Ovary (tissue), 9 donors: ENCODE results near the gene HSDL2. TPM values are rescaled to one million over a fixed set of nuclear protein-coding genes. Genes with fewer than 3 reads are reported as not detected.
"Not testable (repeated sequence)": the region's sequence is repeated elsewhere in the genome, so short reads cannot be mapped to it uniquely, and the experiment has no call there.

ENCODE experiments used
- DNase-seq, 5 donors: peaks; one replicate each; pipeline ENCODE4 v3.0.0-alpha.2; 2019 to 2020
- H3K27ac ChIP-seq, 2 donors: fragments of 200-600 bp; one replicate each; pipeline versions ENCODE4 v1.5.1 to v1.8.0; 2019 to 2022
- H3K27me3 ChIP-seq: fragments of 200-600 bp; one replicate; pipeline ENCODE4 v1.8.0; 2022
- H3K36me3 ChIP-seq: fragments of 200-600 bp; sonication (generic); one replicate; pipeline ENCODE4 v1.5.1; 2019
- H3K4me1 ChIP-seq: one replicate; pipeline ENCODE4 v1.8.1; 2013; ENCODE audit warnings: mild to moderate bottlenecking, moderate library complexity; ENCODE audit not compliant: insufficient read depth
- H3K4me3 ChIP-seq: fragments of 200-600 bp; sonication (generic); one replicate; pipeline ENCODE4 v1.5.1; 2017
- H3K9me3 ChIP-seq, 2 donors: fragments of 200-600 bp in 1 of 2; sonication (generic) in 1 of 2; one replicate each; pipeline versions ENCODE4 v1.5.1 to v1.8.1; 2013 to 2019; ENCODE audit warnings: mild to moderate bottlenecking in 1 of 2, moderate library complexity in 1 of 2
- EP300 ChIP-seq: sonication (generic); formaldehyde crosslinking; IDR thresholded peaks from one replicate; pipeline ENCODE4 v1.6.1; 2017; ENCODE audit warnings: antibody characterized with exemption
- POLR2A ChIP-seq: fragments of 450-650 bp; IDR thresholded peaks from one replicate; pipeline ENCODE4 v1.6.1; 2017; ENCODE audit warnings: antibody characterized with exemption, mild to moderate bottlenecking, moderate library complexity
- WGBS, 3 donors: extraction: QIAGEN DNeasy Blood & Tissue Kit in 1 of 3; methylation state at CpG; one replicate each; pipeline versions ENCODE4 v1.1.5 to v1.1.7; 2013 to 2017; 5-methylcytosine and 5-hydroxymethylcytosine counted together
- intact Hi-C, 4 donors: fragments of 100-400 bp; cut with DNase I; formaldehyde crosslinking; loops; one replicate each; pipeline versions ENCODE4 v1.11.0 to v1.15.1; 2022 to 2023
- polyA plus RNA-seq, 2 donors: library from polyadenylated mRNA; stranded (reverse); fragments of 200-250 nt in 1 of 2; fragments of 350-450 nt in 1 of 2; fragmentation: Illumina TruSeq in 1 of 2; extraction: RNeasy Lipid Tissue Mini Kit (QIAGEN cat#74804) in 1 of 2; gene quantifications; one replicate each; pipeline ENCODE4 v1.2.3, GENCODE V29; 2013 to 2014
- total RNA-seq, 7 donors: library from RNA; depleted of rRNA in 2 of 7; stranded (reverse); fragments of >200 nt in 2 of 7; fragmentation: NEBNext Ultra II Directional in 3 of 7; extraction: Animal tissue kit (Norgen Biotek cat#: 25700) in 3 of 7; gene quantifications; one replicate each; pipeline versions ENCODE4 v1.1.0 to v1.2.4, GENCODE V29; 2016 to 2023
- TF ChIP-seq, protein P1 (sequence below), 3 donors: fragments of 450-650 bp in 2 of 3; fragments of 200-600 bp in 1 of 3; IDR thresholded peaks; one replicate each; pipeline versions ENCODE4 v1.5.1 to v1.8.0; 2016 to 2022; ENCODE audit warnings: antibody characterized with exemption in 3 of 3, mild to moderate bottlenecking in 1 of 3
- donor health status: DM: no; HTN: no; CAD: no; lungs with moderate emphysema.
- donor health status: DM: no; HTN: no; CAD: no.
- donor health status: Bipolar disorder and iron deficiency.
- donor health status: DM: yes; HTN: yes; CAD: no.
- donor health status: DM: no; HTN: no; CAD: no.
- donor health status: DM: yes; HTN: yes; CAD: no.

Gene HSDL2
- total and polyA plus RNA-seq, 9 donors = 44.8 to 79.9 (median 66.1) TPM

DNA sequence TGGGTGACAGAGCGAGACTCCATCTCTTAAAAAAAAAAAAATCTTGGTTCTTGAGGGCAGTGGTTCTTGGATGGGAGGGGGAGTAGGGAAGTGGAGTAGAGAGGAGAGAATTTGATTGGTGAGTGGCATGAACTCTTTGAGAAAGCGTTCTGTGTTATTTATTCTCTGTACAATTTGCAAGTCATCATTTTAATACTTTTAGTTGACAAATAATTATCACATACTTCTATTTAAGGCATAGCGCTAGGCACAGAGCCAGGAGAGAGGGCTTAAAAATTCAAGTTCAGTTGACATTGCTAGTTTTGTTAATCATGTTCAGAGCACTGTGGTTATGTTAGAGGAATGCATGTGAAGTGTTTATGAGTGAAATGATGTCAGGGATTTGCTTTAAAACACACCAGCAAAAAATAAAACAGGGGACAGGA lies 24.6 kb downstream of the HSDL2 start:
- Histone ChIP-seq H3K36me3 (no peaks in the 10 kb centered on the region), H3K9me3 (no peaks in the 10 kb centered on the region), H3K27me3 (no peaks in the 10 kb centered on the region), H3K4me3 (no peak overlapping the region), H3K27ac (no peak overlapping the region), H3K4me1 (peaks cover 4% of the 10 kb centered on the region)
- intact Hi-C loops = no loop called here
- peak in 1 of 5 donors; percentile 23 for DNase-seq
- TF ChIP-seq, protein P1, sequence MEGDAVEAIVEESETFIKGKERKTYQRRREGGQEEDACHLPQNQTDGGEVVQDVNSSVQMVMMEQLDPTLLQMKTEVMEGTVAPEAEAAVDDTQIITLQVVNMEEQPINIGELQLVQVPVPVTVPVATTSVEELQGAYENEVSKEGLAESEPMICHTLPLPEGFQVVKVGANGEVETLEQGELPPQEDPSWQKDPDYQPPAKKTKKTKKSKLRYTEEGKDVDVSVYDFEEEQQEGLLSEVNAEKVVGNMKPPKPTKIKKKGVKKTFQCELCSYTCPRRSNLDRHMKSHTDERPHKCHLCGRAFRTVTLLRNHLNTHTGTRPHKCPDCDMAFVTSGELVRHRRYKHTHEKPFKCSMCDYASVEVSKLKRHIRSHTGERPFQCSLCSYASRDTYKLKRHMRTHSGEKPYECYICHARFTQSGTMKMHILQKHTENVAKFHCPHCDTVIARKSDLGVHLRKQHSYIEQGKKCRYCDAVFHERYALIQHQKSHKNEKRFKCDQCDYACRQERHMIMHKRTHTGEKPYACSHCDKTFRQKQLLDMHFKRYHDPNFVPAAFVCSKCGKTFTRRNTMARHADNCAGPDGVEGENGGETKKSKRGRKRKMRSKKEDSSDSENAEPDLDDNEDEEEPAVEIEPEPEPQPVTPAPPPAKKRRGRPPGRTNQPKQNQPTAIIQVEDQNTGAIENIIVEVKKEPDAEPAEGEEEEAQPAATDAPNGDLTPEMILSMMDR (IDR thresholded peaks at IDR 0.05) = no peak
- TF ChIP-seq EP300 (no peak), POLR2A (no peak)
- 38 to 46% (median 45%) methylated on average over 3 of the region's 3 CpGs for WGBS, 3 donors

GRCh38 chr9:112408275-112408674 lies 28.4 kb downstream of the HSDL2 start:
- Histone ChIP-seq H3K4me1 (peaks cover 4% of the 10 kb centered on the region), H3K36me3 (no peaks in the 10 kb centered on the region), H3K4me3 (no peak overlapping the region), H3K27me3 (no peaks in the 10 kb centered on the region), H3K9me3 (no peaks in the 10 kb centered on the region), H3K27ac (no peak overlapping the region)
- intact Hi-C loops = no loop called here
- DNase-seq = no peak
- TF ChIP-seq EP300 = no peak
- TF ChIP-seq, protein P1 (IDR thresholded peaks at IDR 0.05) = no peak
- no peak for TF ChIP-seq POLR2A
- WGBS, 3 donors = 81 to 88% (median 86%) methylated on average over 3 of the region's 3 CpGs

GRCh38 chr9:112408819-112409218 lies 28.9 kb downstream of the HSDL2 start:
- no peak for DNase-seq
- no peak overlapping the region for H3K4me3 ChIP-seq
- H3K36me3 ChIP-seq = no peaks in the 10 kb centered on the region
- 77 to 93% (median 93%) methylated on average over 4 of the region's 4 CpGs for WGBS, 3 donors
- intact Hi-C loops = no loop called here
- no peaks in the 10 kb centered on the region for H3K27me3 ChIP-seq
- peaks cover 4% of the 10 kb centered on the region for H3K4me1 ChIP-seq
- TF ChIP-seq EP300 (no peak), POLR2A (no peak)
- H3K9me3 ChIP-seq = no peaks in the 10 kb centered on the region
- H3K27ac ChIP-seq = no peak overlapping the region

DNA sequence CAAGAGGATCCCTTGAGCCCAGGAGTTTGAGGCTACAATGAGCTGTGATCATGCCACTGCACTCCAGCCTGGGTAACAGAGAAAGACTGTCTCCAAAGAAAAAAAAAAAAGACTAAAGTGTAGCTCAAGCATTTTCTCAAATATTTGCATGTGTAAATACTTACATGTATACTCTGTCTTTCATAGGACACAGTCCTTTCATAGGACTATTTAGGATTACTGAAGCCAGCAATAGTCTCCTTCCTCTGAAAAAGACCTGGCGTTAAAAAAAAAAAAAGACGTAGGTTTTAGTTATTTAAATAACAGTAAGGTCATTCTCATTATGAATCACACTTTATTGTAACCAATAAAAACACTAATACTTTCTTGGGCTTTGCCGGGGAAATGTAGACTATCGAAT lies 29.9 kb downstream of the HSDL2 start:
- DNase-seq = no peak
- H3K4me3 ChIP-seq = no peak overlapping the region
- no peaks in the 10 kb centered on the region for H3K36me3 ChIP-seq
- no peaks in the 10 kb centered on the region for H3K4me1 ChIP-seq
- no peak overlapping the region for H3K27ac ChIP-seq
- intact Hi-C loops = no loop called here
- no peaks in the 10 kb centered on the region for H3K9me3 ChIP-seq
- H3K27me3 ChIP-seq = no peaks in the 10 kb centered on the region
- no peak for TF ChIP-seq POLR2A
- TF ChIP-seq EP300 = no peak
- TF ChIP-seq, protein P1 (IDR thresholded peaks at IDR 0.05) = no peak
- WGBS, 3 donors = 87 to 91% (median 91%) methylated on average over 4 of the region's 4 CpGs

- no peak for DNase-seq
- intact Hi-C loops = no loop called here
- 17 to 46% (median 23%) methylated on average over 1 of the region's 1 CpG for WGBS, 3 donors
- H3K36me3 ChIP-seq = no peaks in the 10 kb centered on the region
- TF ChIP-seq EP300 = no peak
- no peak for TF ChIP-seq POLR2A
- TF ChIP-seq, protein P1 (IDR thresholded peaks at IDR 0.05) = no peak
- no peaks in the 10 kb centered on the region for H3K27me3 ChIP-seq
- H3K9me3 ChIP-seq = no peaks in the 10 kb centered on the region
- H3K27ac ChIP-seq = no peak overlapping the region
- H3K4me1 ChIP-seq = no peaks in the 10 kb centered on the region
- H3K4me3 ChIP-seq = no peak overlapping the region
Measured at GRCh38 chr9:112411626-112412027, 31.7 kb downstream of the HSDL2 start.

DNA sequence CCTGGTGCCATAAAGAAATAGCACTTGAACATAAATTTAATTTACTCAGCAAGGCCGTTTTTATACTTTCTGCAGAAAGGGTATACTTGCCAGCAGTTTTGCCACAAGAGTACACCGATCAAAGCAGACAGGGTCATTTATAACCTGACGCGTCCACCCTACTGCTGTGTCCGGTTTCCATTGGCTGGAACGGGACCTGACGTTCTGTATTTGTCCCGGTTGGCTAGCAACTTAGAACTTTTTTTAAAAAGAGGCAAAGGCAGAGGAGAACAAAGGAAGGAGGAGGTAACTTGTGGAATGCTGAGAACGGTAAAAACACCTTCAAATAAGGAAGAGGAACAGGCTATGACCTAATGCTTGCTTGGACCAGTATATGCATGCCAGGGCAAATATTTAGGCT lies 33.8 kb downstream of the HSDL2 start:
- H3K27ac ChIP-seq, H3K4me1 ChIP-seq, H3K27me3 ChIP-seq, H3K36me3 ChIP-seq, H3K9me3 ChIP-seq, DNase-seq, intact Hi-C loops, H3K4me3 ChIP-seq: not testable (repeated sequence)
- WGBS, 3 donors = 74 to 80% (median 76%) methylated on average over 9 of the region's 9 CpGs
